Measurements from ENCODE around the gene ULK1.

GRCh38 chr12:131844656-131845055 is 49.8 kb upstream of the ULK1 start:
- TF ChIP-seq CTCF (IDR thresholded peaks at IDR 0.05), result no peak
- TF ChIP-seq ZFX (IDR thresholded peaks at IDR 0.05; ENCODE audit: borderline replicate concordance), result no peak
